Pancreas (tissue), 10 donors: Measurements from ENCODE around the gene CELF6. TPM values are rescaled to one million over a fixed set of nuclear protein-coding genes. Genes with fewer than 3 reads are reported as not detected.

Experiments used
- ATAC-seq, 4 donors: fragments of 200-7000 bp; cut with Tn5 transposase; one replicate each; pipeline versions ENCODE4 v1.8.0 to v1.9.1; 2020; ENCODE audit warnings: mild to moderate bottlenecking in 4 of 4, moderate library complexity in 4 of 4
- DNase-seq, 6 donors: peaks; one replicate each; pipeline ENCODE4 v3.0.0-alpha.2; 2020
- FAIRE-seq: peaks from 2 replicates; lab custom pipeline; 2012; peaks lifted over from hg19 to GRCh38; lab: Jason Lieb, UNC
- H3K27ac ChIP-seq, 4 donors: fragments of 200-600 bp; sonication (generic); 1 replicate in 3 of 4; 2 replicates in 1 of 4; pipeline versions ENCODE4 v1.5.0 to v1.8.0; 2020
- H3K27me3 ChIP-seq, 4 donors: fragments of 200-600 bp; one replicate each; pipeline ENCODE4 v1.8.0; 2021
- H3K36me3 ChIP-seq, 3 donors: fragments of 200-600 bp; sonication (generic) in 1 of 3; one replicate each; pipeline versions ENCODE4 v1.5.0 to v1.8.0; 2020 to 2021
- H3K4me1 ChIP-seq, 3 donors: fragments of 200-600 bp; one replicate each; pipeline ENCODE4 v1.8.0; 2021
- H3K4me3 ChIP-seq, 4 donors: fragments of 200-600 bp; sonication (generic) in 2 of 4; one replicate each; pipeline versions ENCODE4 v1.5.0 to v1.8.0; 2020 to 2021
- H3K9me3 ChIP-seq, 4 donors: fragments of 200-600 bp; one replicate each; pipeline ENCODE4 v1.8.0; 2021
- WGBS, 2 donors: extraction: QIAGEN DNeasy Blood & Tissue Kit; methylation state at CpG; one replicate each; pipeline ENCODE4 v1.1.7; 2013; 5-methylcytosine and 5-hydroxymethylcytosine counted together
- intact Hi-C, 3 donors: fragments of 100-400 bp; cut with DNase I; formaldehyde crosslinking; loops; one replicate each; pipeline versions ENCODE4 v1.11.1 to v1.14.2; 2022
- polyA plus RNA-seq, 2 donors: library from polyadenylated mRNA; stranded (reverse); fragments of 200-250 nt; gene quantifications; one replicate each; pipeline ENCODE4 v1.2.3, GENCODE V29; 2013
- total RNA-seq, 6 donors: library from RNA; stranded (reverse); fragmentation: NEBNext Ultra II Directional in 4 of 6; extraction: Animal tissue kit (Norgen Biotek cat#: 25700) in 4 of 6; gene quantifications; one replicate each; pipeline versions ENCODE4 v1.2.1 to v1.2.4, GENCODE V29; 2021 to 2023
- TF ChIP-seq, protein P1 (sequence below), 4 donors: fragments of 200-600 bp; sonication (generic) in 3 of 4; IDR thresholded peaks; one replicate each; pipeline versions ENCODE4 v1.5.0 to v1.8.0; 2021; ENCODE audit warnings: antibody characterized with exemption in 4 of 4
- donor health status: healthy with polysubstance abuse.
- donor health status: DM: no; HTN: no; CAD: no; lungs with moderate emphysema.
- donor health status: DM: no; HTN: no; CAD: no.
- donor health status: control.
- donor health status: control.
- donor health status: Bipolar disorder and iron deficiency.
- donor health status: DM: yes; HTN: yes; CAD: no.
- donor health status: DM: no; HTN: no; CAD: no.
- donor health status: DM: no; HTN: no; CAD: no.
- donor health status: DM: yes; HTN: yes; CAD: no.

The CELF6 gene
- total and polyA plus RNA-seq, 8 donors = 0.25 to 13.6 (median 0.79) TPM

DNA sequence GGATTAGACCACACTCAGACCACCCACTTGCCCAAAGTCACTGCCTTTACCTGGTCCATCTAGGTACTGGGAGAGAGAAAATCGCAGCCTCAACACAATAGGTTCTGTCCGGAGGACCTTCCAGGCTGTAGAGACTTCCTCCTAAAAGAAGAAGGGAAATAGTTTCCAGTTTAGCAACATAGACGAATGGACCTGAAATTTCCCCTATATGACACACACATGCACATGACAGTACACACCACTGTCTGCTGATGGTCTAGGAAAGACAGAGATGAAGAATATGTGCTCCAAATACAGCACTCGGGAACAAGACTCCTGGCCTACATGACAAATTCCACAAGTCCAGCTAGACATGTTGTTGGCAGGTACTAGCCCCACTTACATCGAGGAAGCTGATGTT lies 54.9 kb downstream of the CELF6 start:
- H3K36me3 ChIP-seq = peaks cover 5 to 64% (median 36%) of the 10 kb centered on the region in 3 donors
- FAIRE-seq (no peak), DNase-seq (no peak), ATAC-seq (no peak)
- WGBS, 2 donors = 82 to 86% methylated on average over 5 of the region's 5 CpGs
- intact Hi-C loops = no loop called here
- H3K27ac ChIP-seq = no peak overlapping the region
- H3K4me1 ChIP-seq = no peaks in the 10 kb centered on the region
- H3K9me3 ChIP-seq = no peaks in the 10 kb centered on the region
- TF ChIP-seq, protein P1, sequence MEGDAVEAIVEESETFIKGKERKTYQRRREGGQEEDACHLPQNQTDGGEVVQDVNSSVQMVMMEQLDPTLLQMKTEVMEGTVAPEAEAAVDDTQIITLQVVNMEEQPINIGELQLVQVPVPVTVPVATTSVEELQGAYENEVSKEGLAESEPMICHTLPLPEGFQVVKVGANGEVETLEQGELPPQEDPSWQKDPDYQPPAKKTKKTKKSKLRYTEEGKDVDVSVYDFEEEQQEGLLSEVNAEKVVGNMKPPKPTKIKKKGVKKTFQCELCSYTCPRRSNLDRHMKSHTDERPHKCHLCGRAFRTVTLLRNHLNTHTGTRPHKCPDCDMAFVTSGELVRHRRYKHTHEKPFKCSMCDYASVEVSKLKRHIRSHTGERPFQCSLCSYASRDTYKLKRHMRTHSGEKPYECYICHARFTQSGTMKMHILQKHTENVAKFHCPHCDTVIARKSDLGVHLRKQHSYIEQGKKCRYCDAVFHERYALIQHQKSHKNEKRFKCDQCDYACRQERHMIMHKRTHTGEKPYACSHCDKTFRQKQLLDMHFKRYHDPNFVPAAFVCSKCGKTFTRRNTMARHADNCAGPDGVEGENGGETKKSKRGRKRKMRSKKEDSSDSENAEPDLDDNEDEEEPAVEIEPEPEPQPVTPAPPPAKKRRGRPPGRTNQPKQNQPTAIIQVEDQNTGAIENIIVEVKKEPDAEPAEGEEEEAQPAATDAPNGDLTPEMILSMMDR (IDR thresholded peaks at IDR 0.05) = no peak
- no peaks in the 10 kb centered on the region for H3K27me3 ChIP-seq
- no peak overlapping the region for H3K4me3 ChIP-seq

DNA sequence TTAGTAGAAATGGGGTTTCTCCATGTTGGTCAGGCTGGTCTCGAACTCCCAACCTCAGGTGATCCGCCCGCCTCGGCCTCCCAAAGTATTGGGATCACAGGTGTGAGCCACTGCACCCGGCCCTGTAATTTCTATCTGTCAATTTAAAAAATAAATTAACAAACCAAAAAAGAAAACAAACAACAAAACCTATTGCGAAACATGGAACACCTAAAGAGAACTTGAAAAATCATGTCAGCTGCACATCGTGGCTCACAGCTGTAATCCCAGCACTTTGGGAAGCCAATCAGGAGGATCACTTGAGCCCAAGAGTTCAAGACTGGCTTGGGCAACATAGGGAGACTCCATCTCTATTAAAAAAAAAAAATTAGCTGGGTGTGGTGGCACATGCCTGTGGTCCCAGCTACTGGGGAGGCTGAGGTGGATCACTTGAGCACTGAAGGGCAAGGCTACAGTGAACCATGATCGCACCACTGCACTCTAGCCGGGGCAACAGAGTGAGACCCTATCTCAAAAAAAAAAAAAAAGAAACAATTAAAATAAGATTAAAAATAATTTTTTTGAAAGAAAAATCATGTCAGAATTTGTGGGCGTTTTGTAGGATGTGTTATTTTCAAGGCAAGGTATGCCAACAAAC lies 67.2 kb downstream of the CELF6 start:
- H3K4me3 ChIP-seq = no peak overlapping the region
- no peaks in the 10 kb centered on the region for H3K4me1 ChIP-seq
- FAIRE-seq (no peak), DNase-seq (no peak), ATAC-seq (no peak)
- H3K27me3 ChIP-seq = no peaks in the 10 kb centered on the region
- peaks cover 0 to 82% (median 21%) of the 10 kb centered on the region in 3 donors for H3K36me3 ChIP-seq
- H3K9me3 ChIP-seq = no peaks in the 10 kb centered on the region
- TF ChIP-seq, protein P1 (IDR thresholded peaks at IDR 0.05) = no peak
- intact Hi-C loops = no loop called here
- H3K27ac ChIP-seq = no peak overlapping the region
- WGBS, 2 donors = 92 to 95% methylated on average over 10 of the region's 10 CpGs

DNA sequence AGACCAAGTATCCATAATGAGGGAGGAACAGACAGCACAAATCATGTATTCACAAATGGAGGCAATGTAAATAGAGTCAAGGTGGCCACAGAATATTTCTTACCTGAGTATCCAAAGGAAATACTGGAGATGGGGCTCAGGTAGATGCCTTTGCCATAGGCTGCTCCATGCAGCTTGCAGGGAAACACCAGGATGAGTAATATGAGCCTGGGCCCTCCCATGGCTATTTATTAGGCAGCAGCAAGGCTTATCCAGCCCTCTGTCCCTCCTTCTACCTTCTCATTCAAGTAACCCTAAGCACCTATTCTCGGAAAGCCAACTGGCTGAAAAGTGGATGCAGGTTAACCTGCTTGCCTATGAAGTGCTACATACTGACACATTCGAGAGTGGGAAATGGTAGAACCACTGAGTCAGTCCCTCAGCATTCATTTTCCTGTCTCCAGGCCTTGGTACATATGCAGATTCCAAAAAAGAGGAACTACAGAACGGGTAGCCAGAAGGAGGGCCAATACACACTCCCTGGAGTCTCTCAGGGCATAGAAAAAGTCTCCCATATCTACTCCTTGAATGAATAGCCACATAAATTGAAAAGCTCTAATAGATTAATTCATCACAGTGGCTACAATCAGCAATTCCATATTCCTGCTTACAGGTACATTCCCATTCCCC lies 70.7 kb downstream of the CELF6 start:
- TF ChIP-seq, protein P1 (IDR thresholded peaks at IDR 0.05) = no peak
- DNase-seq (no peak), FAIRE-seq (no peak), ATAC-seq (no peak)
- H3K27ac ChIP-seq = no peak overlapping the region
- no peaks in the 10 kb centered on the region for H3K9me3 ChIP-seq
- H3K36me3 ChIP-seq = peaks cover 0 to 56% (median 3%) of the 10 kb centered on the region in 3 donors
- WGBS, 2 donors = 80 to 83% methylated on average over 3 of the region's 3 CpGs
- no peaks in the 10 kb centered on the region for H3K27me3 ChIP-seq
- no peaks in the 10 kb centered on the region for H3K4me1 ChIP-seq
- intact Hi-C loops = no loop called here
- H3K4me3 ChIP-seq = no peak overlapping the region

DNA sequence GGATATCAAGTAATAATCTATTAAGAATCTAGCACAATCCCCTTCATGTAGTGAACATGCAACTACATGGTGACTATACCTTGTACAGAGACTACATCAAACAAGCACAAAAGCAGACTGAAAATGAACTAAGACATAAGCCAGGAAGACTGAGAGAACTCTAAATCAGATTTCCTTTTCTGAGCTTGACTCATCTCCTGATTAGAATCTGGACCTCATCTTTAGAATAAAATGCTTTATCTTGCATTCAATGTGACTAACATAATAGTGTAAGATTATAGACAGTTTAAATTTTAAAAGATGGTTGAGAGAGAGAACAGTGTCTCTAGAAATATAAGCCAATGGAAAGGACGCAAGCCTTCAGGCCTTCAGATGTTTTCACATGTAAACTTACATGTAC lies 71.4 kb downstream of the CELF6 start:
- no peak for FAIRE-seq

More for the DNA sequence above, 71.4 kb downstream of the CELF6 start:
- DNase-seq = no peak
- no peaks in the 10 kb centered on the region for H3K9me3 ChIP-seq
- no peaks in the 10 kb centered on the region for H3K27me3 ChIP-seq
- no peaks in the 10 kb centered on the region for H3K4me1 ChIP-seq
- peaks cover 0 to 50% (median 3%) of the 10 kb centered on the region in 3 donors for H3K36me3 ChIP-seq
- intact Hi-C loops = no loop called here
- H3K4me3 ChIP-seq = no peak overlapping the region
- TF ChIP-seq, protein P1 (IDR thresholded peaks at IDR 0.05) = no peak
- WGBS, 2 donors = 96 to 97% methylated on average over 1 of the region's 1 CpG
- H3K27ac ChIP-seq = no peak overlapping the region
- ATAC-seq = no peak
